ENCODE measurements around the gene DYNC1LI2.
"Not testable (repeated sequence)": the region's sequence is repeated elsewhere in the genome, so short reads cannot be mapped to it uniquely, and the experiment has no call there.

DYNC1LI2 gene

DNA sequence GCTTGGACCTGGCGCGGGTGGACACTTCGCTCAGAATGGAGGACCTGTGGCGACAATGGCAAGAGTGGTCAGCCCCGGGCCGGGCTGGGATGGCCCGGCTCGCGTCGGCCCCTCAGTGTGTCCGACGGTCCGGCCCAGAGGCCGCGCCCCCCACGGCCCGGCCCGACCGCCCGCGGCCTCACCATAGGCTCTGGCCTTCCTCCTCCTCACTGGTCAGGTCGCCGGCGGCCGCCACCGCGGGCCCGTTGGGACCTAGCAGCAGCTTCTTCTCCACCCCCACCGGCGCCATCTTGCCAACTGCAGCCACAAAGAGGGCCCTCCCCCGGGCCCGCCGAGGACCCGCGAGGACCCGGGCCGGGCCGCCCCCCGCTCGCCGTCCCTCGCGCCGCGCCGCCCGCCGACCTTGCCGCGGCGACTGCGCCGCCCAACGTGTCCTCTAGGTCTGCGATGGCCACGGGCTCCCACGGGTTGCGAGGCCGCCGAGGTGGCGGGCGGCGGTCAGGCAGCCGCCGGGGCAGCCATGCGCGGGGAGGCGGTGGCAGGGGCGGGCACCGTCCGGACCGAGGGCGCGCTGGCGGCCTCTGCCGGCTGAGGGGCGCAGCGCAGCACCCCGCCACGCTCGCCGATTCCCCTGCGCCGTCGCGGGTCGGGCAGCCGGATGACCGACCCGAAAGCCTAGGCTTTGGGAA lies at the start of gene DYNC1LI2:
TSS of gene DYNC1LI2 (minus strand) at position 307 of the 689 bp plus-strand sequence. CDS start at position 289, 18 bp downstream.
- DNase-seq = peak; percentile 82 to 83

- DNase-seq = no peak
Observed at GRCh38 chr16:66800856-66801255, 49.4 kb upstream of the DYNC1LI2 start.

DNA sequence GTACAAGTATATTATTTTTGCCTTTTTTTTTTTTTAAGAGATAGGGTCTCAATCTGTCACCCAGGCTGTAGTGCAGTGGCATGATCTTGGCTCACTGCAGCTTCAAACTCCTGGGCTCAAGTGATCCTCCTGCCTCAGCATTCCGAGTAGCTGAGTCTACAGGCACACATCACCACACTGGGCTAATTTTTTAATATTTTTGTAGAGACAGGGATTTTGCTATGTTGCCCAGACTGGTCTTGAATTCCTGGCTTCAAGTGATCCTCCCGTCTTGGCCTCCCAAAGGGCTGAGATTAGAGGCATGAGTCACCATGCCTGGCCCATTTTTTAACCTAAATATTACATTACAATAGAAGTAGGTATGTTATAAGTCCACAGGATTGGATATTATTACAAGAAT lies 46.8 kb upstream of the DYNC1LI2 start:
- no peak for DNase-seq

GRCh38 chr16:66793984-66794383 lies 42.6 kb upstream of the DYNC1LI2 start:
- DNase-seq = not testable (repeated sequence)

- DNase-seq = no peak
Observed at GRCh38 chr16:66790130-66790733, 38.8 kb upstream of the DYNC1LI2 start.

DNA sequence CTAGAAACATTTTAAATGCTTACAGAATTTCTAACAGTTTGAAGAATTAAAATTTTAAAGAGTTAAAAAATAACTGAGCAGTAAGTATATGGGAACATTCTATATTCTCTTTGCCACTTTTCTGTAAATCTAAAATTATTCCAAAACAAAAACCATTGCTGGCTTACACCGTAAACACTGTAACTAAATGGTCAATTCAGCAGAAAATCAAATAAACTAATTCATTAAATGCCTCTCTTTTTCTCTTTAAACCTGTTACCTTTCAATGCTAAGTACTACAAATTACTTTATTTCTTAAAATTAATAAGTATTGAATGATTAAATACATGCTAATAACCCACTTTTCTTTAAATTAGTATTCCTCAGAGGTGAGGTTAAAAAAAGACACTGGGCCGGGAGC lies 36.0 kb upstream of the DYNC1LI2 start:
- no peak for DNase-seq

DNA sequence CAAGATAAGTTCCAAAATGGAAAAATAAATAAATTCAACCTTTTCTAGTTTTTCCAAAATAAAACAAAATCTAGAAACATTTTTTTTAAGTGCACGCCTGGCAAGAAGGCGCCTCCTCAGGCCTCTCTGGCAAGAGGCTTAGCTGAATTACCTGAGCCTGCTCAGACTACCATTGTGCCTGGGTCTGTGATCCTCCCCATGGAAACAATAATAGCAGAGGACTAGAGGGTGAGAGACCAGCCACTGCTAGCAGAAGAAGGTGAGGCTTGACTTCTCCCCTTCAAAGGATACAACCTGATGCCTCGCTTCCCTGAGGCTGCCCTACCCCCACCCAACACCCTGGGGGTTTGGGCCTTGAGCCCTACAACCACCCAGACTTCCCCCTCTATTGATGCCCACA lies 35.1 kb upstream of the DYNC1LI2 start:
- DNase-seq = no peak

GRCh38 chr16:66776457-66776856 lies 25.0 kb upstream of the DYNC1LI2 start:
- no peak for DNase-seq

GRCh38 chr16:66774981-66775380 lies 23.6 kb upstream of the DYNC1LI2 start:
- no peak for DNase-seq

DNA sequence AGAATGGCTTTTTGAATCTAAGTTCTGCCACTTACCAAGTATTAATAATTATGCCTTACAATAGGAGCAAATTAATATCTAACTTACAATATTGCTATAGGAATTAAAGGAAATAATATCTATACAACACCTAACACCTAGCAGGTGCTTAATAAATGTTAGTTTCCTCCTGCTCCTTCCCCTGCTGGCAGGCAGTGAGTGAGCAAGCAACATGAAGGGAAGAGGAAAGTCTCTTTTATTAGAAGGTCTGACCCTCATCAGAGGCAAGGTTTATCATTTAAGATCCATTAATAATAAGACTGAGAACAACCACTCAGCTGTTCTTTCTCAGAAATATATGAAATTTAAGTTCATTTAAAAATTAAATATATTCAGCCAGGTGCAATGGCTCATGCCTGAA lies 6.7 kb upstream of the DYNC1LI2 start:
- DNase-seq = no peak

DNA sequence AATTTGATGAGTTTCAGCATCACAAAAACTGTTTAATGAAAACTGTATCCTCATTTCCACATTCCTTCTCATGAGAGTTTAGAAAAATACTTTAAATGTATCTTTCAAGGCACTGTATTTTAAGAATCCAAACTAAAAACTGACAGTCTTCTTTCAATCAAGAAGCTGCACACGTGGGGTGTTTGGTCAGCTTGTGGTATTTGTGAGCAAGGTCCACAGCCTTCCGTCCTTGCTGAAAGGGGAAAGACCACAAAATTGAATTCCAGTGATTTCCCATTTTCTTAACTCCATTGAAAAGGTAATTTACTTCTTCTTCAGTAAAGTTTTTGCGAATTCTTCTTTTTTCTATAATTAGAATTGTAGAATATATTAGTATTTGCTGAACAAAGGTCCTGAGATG lies 3.4 kb upstream of the DYNC1LI2 start:
- no peak for DNase-seq

- no peak for DNase-seq
Observed at GRCh38 chr16:66754211-66754610, 2.8 kb upstream of the DYNC1LI2 start.

GRCh38 chr16:66752958-66753357 lies 1.5 kb upstream of the DYNC1LI2 start:
- no peak for DNase-seq

DNA sequence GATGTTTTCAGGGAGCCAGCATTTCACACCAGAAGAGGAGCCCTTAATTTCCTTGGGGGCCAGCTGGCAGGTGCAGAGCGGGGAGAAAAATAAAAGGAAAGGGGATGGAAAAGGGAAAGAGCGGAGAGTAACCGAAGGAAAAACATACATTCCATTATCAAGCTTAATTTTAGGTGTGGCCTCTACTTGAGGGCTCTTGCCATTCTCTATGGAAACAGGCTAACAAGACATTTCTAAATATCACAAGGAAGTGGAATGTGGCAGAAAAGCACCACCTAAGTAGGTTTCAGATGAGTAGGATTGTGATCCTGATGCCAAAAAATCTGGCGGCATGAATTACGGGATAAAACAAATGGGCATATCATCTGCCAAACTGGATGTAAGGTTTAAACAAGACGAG lies 970 bp upstream of the DYNC1LI2 start:
- DNase-seq = no peak

DNA sequence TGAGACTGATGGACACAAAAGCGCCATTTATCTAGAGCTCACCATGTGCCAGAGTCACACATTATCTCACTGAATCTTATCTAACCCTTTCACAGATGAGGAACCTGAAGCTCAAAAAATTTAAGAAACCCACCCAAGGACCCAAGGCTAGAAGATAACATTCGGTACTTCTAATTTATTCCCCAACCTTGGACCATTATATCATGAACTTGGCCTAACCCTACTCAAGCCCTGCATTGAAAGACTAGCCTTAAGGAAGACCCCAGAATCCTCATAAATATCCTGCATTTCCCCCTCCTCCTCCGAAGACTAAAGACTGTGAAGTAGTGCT lies 548 bp upstream of the DYNC1LI2 start:
- DNase-seq = no peak

GRCh38 chr16:66751053-66751302 lies 431 bp downstream of the DYNC1LI2 start:
- no peak for DNase-seq

GRCh38 chr16:66750279-66751052 lies 943 bp downstream of the DYNC1LI2 start:
- DNase-seq = no peak

DNA sequence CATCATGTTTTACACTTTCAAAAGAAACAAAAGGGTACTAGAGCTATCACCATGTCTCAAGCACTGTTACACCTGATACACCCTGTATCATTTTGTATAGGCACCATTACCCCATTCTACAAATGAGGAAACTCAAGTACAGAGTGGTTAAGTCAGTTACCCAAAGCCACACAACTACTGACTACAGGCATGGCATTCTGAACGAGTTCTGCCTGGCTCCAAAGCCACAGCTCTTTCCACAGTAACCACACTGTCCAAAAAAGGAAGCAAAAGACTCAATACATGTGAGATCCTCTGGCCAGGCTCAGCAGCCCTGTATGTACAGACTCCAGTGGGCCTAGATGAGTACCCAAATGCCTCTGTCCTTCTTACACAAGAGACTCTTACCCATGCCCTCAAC lies 4.7 kb downstream of the DYNC1LI2 start:
- peak; percentile 17 to 24 for DNase-seq

DNA sequence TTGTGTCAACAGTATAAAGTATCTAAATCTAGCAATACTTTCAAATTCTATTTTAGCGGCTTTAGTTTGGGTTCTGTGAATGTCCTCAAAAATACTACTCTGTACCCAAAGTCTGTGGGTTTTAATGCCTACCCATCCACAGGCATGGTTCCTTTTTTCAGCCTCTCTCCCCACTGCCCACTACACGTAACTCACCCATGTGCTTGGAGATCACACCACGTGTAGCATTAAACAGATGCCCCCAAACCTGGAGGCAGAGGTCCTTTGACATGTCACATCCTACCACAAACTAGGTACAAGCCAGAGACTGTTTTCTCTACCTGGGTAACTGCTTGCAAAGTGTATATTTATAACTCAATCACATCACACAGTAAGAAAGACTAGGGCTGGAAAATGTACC lies 5.4 kb downstream of the DYNC1LI2 start:
- DNase-seq = no peak

DNA sequence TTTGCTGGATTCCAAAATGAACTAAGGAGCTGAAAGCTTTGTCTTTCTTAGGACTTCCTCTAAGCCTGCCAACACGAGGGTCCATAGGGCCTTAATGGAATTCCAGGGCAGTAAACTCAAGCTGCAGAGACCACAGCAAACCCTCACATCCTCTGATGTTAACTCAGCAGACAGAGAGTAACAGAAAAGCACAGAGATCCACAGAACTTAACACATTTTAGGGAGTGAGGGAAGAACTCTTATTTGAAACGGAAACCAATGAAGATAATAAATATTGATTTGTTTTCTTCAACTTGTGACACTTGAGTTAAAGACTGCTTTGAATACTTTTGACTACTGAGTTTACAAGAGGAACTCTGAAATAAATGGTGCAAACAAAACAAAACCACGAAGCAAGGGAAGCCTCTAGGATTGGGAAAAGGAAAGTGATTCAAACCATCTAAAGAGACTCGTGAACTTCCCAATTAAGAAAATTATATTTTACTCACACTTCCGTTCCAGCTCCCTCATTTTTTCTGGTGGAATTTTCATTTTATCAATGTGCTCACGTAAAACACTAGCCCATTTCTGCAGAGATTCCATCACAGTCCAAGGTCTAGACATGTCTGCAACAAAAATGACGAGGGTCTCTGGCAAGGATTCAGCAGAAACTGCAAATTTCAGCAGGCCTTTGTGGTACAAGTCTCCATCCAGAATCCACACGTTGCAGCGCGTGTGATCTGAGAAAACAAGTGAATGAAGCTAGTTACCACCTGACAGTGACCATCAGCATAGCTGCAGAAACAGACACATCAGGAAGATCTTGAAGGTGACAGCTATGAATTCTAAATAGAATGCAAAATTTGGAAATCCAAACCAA lies 9.2 kb downstream of the DYNC1LI2 start:
- DNase-seq = no peak

GRCh38 chr16:66741169-66741900 lies 10.1 kb downstream of the DYNC1LI2 start:
- DNase-seq = no peak

GRCh38 chr16:66740533-66740932 lies 10.9 kb downstream of the DYNC1LI2 start:
- no peak for DNase-seq

DNA sequence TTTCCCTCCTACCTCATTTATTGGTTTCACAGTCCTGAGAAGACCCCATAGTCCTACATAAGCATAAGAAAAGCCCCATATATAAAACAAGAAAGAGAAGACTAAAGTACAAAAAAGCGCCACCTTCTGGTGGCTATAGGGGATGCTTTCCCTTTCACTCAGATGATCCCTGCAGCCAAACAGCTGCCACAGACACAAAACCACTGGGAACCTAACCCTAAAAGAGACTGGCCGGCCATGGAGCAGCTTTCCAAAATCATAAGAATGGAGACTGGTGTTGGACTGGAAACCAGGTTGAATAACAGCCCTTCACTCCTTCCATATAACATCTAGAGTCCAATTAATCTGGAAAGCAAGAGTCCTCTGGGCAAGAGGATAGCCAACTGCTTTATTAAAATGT lies 11.4 kb downstream of the DYNC1LI2 start:
- peak in 1 of 2 donors; percentile 39 for DNase-seq
